Measurements from ENCODE around the gene PDGFRB. TPM values are rescaled to one million over a fixed set of nuclear protein-coding genes. Genes with fewer than 3 reads are reported as not detected.

PDGFRB gene
- total and polyA plus RNA-seq, 2 of the 4 experiments (the other 2 are of a cell fraction), result 108 to 124 TPM

DNA sequence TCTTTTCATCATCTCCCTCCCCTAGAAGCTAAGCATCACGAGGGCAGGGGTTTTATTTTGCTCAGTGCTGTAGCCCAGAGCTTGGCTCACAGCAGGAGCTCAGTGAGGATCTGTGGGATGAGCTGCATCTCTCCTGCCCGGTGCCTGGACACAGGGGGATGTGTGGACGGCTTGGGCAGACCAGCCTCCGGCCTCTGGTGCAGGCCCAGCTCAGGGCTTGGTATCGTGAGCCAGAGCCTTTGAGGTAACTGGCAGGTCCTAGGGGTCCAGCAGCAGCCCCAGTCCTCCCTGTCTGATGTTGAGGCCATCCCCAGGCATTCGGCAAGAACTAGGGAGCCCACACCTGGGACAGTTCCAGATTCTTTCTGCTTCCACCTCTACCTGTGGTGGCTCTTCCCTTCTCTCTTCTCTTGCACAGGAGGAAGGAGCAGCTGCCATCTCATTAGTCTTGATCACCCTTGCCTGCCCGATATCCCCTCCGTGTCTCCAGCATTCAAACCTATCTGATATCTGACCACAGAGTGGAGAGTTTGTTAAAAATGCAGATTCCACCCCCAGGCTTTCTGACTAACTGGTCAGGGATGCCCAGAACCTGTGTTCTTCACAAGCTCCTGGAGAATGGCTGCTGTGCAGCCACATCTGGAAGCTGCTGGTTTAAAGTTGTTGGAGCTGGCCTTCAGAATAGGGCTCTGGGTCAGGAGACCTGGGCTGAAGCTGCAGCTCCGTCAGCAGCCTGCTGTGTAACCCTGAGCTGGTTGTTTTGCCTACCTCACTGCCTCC is 26.3 kb upstream of the PDGFRB start:
- Histone ChIP-seq H3K56ac (ENCODE audit: extremely low read depth, insufficient read depth, low read length) (no peak overlapping the region), H3K9me1 (ENCODE audit: insufficient read depth, low read length) (peaks cover 11% of the 10 kb centered on the region; the same call in 1 of the 2 replicates), H4K91ac (ENCODE audit: insufficient read depth, low read depth, low read length) (no peak overlapping the region), H3K23ac (ENCODE audit: low read depth, low read length) (no peak overlapping the region), H3K9me3 (ENCODE audit: control insufficient read depth, insufficient read depth, low read length) (no peaks in the 10 kb centered on the region), H2BK20ac (ENCODE audit: low read depth, low read length) (peak overlapping the region; percentile 18; the same call in 1 of the 2 replicates), H2AK5ac (ENCODE audit: low read depth, low read length) (no peak overlapping the region; the same call in 1 of the 2 replicates), H2AK9ac (replicated peaks; ENCODE audit: low read depth, low read length, poor library complexity) (no peak overlapping the region), H3K27me3 (ENCODE audit: control insufficient read depth, insufficient read depth, low read length) (peaks cover 53% of the 10 kb centered on the region), H3K4me1 (ENCODE audit: control insufficient read depth, insufficient read depth, low read length) (peaks cover 2% of the 10 kb centered on the region), H3K14ac (replicated peaks; ENCODE audit: low read depth, low read length) (no peak overlapping the region), H2BK5ac (ENCODE audit: low read depth, low read length, poor library complexity, severe bottlenecking) (no peak overlapping the region), H2BK120ac (ENCODE audit: low read depth, low read length) (no peak overlapping the region; the same call in 1 of the 2 replicates), H3K79me1 (ENCODE audit: low read depth in 1 of 2, low read length in 2 of 2) (no peaks in the 10 kb centered on the region), H2BK15ac (ENCODE audit: low read depth, low read length) (no peak overlapping the region), H3K4me3 (ENCODE audit: insufficient read depth, low read depth, low read length) (no peak overlapping the region), H4K5ac (ENCODE audit: low read depth, low read length) (no peak overlapping the region), H4K20me1 (ENCODE audit: insufficient read depth, low read length) (no peaks in the 10 kb centered on the region; the same call in 1 of the 2 replicates), H3K4me2 (ENCODE audit: low read depth, low read length) (no peak overlapping the region), H2AFZ (replicated peaks; ENCODE audit: low read length, poor library complexity) (peak overlapping the region; percentile 52), H3K36me3 (ENCODE audit: control insufficient read depth, insufficient read depth, low read length) (no peaks in the 10 kb centered on the region), H3K27ac (ENCODE audit: insufficient read depth, low read length) (no peak overlapping the region), H4K8ac (ENCODE audit: low read depth in 2 of 2, low read length in 2 of 2) (no peak overlapping the region), H3K9ac (ENCODE audit: low read depth, low read length) (no peak overlapping the region), H3K18ac (ENCODE audit: low read depth, low read length) (no peak overlapping the region), H3K4ac (ENCODE audit: low read depth, low read length) (no peak overlapping the region)
- dilution Hi-C loops (cut with HindIII; ENCODE audit: low sequenced_read_pairs, unreplicated experiment), result no loop called here
- no CpG with 5 or more reads among the region's 9 CpGs for WGBS, 2 experiments (ENCODE audit: extremely low coverage in 2 of 2, insufficient read length in 1 of 2)
- ATAC-seq (ENCODE audit: low read depth) (0 out of 2 replicates have a peak, but pooled peaks have one; percentile 6), DNase-seq (peak; percentile 33)
- BruUV-seq (replicated peaks), result no TSS peak
- POLR2A ChIA-PET (ENCODE audit: unreplicated experiment), result interaction anchor here (0.5 kb wide), 1 partner anchor 591 kb away, joined by 6 read pairs; no protein-coding TSS in a partner anchor
- TF ChIP-seq CEBPB (IDR thresholded peaks at IDR 0.05; ENCODE audit: low read depth, low read length) (no peak), MAZ (IDR thresholded peaks at IDR 0.05; ENCODE audit: borderline replicate concordance, low read depth, low read length) (no peak), RFX5 (IDR thresholded peaks at IDR 0.05; ENCODE audit: low read depth, low read length) (no peak), FOS (IDR thresholded peaks at IDR 0.05; ENCODE audit: low read depth, low read length) (no peak), RAD21 (IDR thresholded peaks at IDR 0.05; ENCODE audit: low read length) (no peak), MAFK (IDR thresholded peaks at IDR 0.05; ENCODE audit: low read depth, low read length) (no peak), CHD1 (IDR thresholded peaks at IDR 0.05; ENCODE audit: low read depth, low read length) (no peak), BHLHE40 (IDR thresholded peaks at IDR 0.05; ENCODE audit: low read depth, low read length) (no peak)
- TF ChIP-seq, protein P1, sequence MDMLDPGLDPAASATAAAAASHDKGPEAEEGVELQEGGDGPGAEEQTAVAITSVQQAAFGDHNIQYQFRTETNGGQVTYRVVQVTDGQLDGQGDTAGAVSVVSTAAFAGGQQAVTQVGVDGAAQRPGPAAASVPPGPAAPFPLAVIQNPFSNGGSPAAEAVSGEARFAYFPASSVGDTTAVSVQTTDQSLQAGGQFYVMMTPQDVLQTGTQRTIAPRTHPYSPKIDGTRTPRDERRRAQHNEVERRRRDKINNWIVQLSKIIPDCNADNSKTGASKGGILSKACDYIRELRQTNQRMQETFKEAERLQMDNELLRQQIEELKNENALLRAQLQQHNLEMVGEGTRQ (IDR thresholded peaks at IDR 0.05; ENCODE audit: low read depth, low read length), result no peak
- TF ChIP-seq, protein P2, sequence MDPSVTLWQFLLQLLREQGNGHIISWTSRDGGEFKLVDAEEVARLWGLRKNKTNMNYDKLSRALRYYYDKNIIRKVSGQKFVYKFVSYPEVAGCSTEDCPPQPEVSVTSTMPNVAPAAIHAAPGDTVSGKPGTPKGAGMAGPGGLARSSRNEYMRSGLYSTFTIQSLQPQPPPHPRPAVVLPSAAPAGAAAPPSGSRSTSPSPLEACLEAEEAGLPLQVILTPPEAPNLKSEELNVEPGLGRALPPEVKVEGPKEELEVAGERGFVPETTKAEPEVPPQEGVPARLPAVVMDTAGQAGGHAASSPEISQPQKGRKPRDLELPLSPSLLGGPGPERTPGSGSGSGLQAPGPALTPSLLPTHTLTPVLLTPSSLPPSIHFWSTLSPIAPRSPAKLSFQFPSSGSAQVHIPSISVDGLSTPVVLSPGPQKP (IDR thresholded peaks at IDR 0.05; ENCODE audit: borderline replicate concordance, low read depth, low read length), result no peak
- TF ChIP-seq, protein P3, sequence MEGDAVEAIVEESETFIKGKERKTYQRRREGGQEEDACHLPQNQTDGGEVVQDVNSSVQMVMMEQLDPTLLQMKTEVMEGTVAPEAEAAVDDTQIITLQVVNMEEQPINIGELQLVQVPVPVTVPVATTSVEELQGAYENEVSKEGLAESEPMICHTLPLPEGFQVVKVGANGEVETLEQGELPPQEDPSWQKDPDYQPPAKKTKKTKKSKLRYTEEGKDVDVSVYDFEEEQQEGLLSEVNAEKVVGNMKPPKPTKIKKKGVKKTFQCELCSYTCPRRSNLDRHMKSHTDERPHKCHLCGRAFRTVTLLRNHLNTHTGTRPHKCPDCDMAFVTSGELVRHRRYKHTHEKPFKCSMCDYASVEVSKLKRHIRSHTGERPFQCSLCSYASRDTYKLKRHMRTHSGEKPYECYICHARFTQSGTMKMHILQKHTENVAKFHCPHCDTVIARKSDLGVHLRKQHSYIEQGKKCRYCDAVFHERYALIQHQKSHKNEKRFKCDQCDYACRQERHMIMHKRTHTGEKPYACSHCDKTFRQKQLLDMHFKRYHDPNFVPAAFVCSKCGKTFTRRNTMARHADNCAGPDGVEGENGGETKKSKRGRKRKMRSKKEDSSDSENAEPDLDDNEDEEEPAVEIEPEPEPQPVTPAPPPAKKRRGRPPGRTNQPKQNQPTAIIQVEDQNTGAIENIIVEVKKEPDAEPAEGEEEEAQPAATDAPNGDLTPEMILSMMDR (conservative IDR thresholded peaks at IDR 0.05; ENCODE audit: low read depth, low read length), result no peak
- in situ Hi-C loops (cut with MboI; ENCODE audit: low sequenced_read_pairs), result no loop called here
- CTCF ChIA-PET, result no interaction called here
- intact Hi-C loops (cut with micrococcal nuclease), result no loop called here
